Endometrium (tissue), 2 donors: ENCODE measurements around the gene DDX20.

Experiments
- FAIRE-seq: peaks from 2 replicates; lab custom pipeline; 2012; peaks lifted over from hg19 to GRCh38; lab: Jason Lieb, UNC
- donor health status: control.
- donor health status: control.

The DDX20 gene

GRCh38 chr1:111747947-111748346 lies 7.8 kb upstream of the DDX20 start:
- FAIRE-seq = no peak

- FAIRE-seq = no peak
Measured at GRCh38 chr1:111749628-111750027, 6.1 kb upstream of the DDX20 start.

- FAIRE-seq = no peak
Measured at GRCh38 chr1:111750856-111751255, 4.8 kb upstream of the DDX20 start.

DNA sequence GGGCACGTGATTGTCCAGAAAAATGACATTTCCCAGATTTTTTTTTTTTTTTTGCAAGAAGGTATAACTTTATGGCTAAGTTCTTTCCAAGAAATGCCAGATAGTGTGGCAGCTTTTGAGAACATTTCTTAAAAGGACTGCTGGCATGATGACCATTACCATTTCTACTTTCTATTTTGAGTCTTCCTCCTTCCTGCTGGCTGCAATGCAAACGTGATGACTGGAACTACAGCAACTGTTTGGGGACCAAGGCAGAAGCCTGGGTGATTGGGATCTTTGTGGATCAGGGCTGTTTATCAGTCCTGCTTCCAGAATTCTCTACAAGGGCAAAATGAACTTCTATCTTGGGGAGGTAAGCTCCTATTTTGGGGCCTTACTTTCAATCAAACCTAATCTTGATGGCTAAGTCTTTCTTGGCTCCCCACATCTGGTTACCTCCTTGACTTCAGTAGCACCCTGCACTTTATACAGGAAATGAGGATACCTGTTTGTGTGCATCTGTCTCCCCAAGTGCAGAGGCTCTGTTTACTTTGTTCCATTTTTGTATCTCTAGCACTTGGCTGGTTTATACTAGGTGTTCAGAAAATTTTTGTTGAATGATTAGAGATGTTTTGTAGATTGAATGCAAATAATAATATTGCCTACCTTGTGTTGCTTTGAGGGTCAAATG lies 3.7 kb upstream of the DDX20 start:
- FAIRE-seq = no peak

GRCh38 chr1:111754984-111755330 lies 744 bp upstream of the DDX20 start:
- no peak for FAIRE-seq

DNA sequence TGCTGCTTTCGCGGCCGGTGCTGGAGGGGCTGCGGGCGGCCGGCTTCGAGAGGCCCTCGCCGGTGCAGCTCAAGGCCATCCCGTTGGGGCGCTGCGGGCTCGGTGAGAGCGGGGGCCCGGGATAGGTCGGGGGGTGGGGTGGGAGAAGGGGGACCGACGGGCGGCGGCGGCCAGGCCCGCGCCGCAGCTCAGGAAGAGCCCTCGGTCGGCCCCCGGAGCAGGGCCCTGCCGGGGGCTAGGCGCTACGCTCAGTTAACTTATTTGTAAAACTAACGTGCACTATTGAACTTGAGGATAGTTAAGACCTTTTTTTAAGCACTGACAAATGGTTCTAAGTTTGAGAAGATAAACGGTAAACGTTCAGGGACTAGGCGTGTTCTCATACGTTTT lies 418 bp downstream of the DDX20 start:
- no peak for FAIRE-seq

DNA sequence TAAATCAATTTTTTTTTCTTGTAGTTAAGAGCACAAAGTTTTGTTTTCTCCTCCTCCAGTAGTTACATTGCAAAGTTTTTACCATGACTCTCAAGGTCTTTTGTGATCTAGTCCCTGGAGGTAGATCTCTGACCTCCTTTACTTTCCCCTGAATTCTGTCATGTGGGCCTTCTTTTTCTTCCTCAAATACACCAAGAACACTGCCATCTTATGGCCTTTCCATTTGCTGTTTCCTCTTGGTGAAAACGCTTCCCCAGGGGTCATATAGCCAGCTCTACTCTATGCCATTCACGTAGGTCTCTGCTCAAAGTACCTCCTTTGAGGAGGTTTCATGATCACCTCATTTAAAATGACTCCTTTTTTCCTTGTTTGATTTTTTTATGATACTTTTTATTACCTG lies 2.7 kb downstream of the DDX20 start:
- no peak for FAIRE-seq

GRCh38 chr1:111761717-111762116 lies 6.0 kb downstream of the DDX20 start:
- FAIRE-seq = no peak

DNA sequence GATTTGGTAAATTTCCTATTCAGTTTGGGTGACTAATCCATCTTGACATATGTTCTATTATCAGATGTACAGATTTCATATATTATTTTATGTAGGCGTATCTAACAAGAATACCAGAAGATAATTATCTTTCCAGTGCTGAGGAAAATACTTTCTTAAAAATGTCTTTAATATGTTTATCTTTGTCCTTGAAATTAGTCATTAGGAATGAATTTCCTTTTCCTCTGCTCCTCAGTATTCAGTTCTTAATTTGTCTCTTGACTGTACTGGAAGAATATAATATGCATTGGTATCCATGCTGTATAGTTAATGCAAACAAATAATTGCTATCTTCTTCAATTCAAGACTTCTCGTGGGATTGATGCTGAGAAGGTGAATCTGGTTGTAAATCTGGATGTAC lies 6.6 kb downstream of the DDX20 start:
- no peak for FAIRE-seq

- no peak for FAIRE-seq
Measured at GRCh38 chr1:111768023-111768422, 12.3 kb downstream of the DDX20 start.

- no peak for FAIRE-seq
Measured at GRCh38 chr1:111768625-111769024, 12.9 kb downstream of the DDX20 start.

DNA sequence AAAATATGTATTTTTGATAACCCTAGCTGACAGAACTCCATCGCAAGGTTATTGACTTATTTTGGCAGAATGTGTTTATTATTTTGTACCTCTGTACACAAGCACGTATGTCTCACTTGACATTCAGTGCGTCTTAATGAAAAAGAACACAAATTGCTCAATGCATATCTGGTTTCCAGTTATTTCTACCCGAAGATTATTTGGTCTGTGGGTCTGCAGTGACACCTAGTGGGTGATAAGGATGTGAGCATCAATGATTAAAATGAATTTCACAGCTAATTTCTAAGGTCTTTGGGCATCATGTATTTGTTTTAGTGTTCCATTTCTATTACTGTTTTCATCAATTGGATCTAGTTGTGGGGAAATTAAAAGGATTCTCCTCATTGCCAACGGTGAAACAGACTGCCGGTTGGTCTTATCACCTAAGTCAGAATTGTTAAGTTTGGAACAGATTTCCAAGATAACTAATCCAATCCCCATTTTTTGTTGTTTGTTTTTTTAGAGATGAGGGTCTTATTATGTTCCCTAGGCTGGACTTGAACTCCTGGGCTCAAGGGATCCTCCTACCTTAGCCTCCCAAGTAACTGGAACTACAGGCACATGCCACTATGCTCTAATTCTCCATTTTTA lies 13.9 kb downstream of the DDX20 start:
- peak; percentile 77 for FAIRE-seq

GRCh38 chr1:111770916-111771315 lies 15.2 kb downstream of the DDX20 start:
- FAIRE-seq = no peak

DNA sequence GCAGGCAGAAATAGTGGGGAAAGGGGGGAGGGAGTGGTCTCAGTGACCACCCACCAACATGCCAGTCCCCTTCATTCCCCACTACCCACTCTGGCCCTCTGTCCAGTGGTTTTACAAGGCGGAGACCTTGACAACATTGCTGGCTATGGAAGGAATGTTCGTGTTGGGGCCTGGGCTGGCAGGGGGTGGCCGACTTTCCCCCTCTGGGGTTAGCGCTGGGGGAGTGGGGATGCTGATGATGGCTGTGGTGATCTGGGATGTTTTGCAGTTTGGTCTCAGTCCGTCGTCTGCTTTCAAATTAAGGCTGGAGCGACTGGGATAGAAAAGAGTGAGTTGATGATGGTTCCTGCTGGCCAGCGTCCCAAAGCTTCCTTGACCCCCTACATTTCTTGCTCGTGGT lies 20.3 kb downstream of the DDX20 start:
- FAIRE-seq = no peak

GRCh38 chr1:111776391-111776790 lies 20.7 kb downstream of the DDX20 start:
- FAIRE-seq = no peak

GRCh38 chr1:111776861-111777260 lies 21.2 kb downstream of the DDX20 start:
- no peak for FAIRE-seq

DNA sequence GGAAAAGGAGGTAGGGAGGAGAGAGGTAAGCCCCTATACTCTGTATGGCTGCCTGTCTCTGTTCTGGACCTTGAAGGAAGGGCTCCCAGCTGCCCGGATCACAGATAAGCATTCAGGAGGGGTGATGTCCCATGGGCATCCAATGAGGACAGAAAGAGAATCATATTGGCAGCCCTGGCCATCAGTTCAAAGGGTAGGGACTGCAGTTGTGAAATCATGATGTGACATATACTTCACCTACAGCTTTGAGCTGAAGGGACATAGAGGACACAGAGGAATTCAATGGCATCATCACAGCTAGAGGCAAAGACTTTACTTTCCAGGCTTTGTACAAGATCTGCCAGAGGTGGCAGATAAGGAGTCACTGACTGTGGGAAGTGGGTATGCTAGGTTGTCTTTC lies 21.6 kb downstream of the DDX20 start:
- FAIRE-seq = no peak

- no peak for FAIRE-seq
Measured at GRCh38 chr1:111778066-111778465, 22.4 kb downstream of the DDX20 start.

DNA sequence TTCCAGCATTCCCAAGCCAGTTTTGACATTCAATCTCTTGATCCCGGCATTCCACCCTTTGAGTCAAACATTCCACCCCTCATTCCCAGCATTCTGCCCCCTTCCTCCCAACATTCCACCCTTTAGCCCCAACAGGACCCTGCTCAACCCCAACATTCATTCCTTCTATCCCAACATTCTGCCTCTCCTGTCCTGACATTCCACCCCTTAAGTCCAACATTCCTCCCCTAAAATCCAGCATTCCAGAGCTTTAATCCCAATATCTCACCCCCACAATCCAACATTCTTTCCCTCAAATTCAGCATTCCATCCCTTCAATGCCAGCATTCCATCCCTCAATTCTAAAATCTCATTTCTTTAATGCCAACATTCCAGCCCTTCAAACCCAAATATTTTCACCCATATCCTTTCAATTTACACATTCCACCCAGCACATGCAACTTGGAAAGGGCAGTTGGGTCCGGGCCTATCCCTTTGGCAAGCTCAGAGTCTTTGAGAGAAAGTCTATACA lies 22.9 kb downstream of the DDX20 start:
- FAIRE-seq = no peak

- FAIRE-seq = no peak
Measured at GRCh38 chr1:111779546-111779945, 23.8 kb downstream of the DDX20 start.

DNA sequence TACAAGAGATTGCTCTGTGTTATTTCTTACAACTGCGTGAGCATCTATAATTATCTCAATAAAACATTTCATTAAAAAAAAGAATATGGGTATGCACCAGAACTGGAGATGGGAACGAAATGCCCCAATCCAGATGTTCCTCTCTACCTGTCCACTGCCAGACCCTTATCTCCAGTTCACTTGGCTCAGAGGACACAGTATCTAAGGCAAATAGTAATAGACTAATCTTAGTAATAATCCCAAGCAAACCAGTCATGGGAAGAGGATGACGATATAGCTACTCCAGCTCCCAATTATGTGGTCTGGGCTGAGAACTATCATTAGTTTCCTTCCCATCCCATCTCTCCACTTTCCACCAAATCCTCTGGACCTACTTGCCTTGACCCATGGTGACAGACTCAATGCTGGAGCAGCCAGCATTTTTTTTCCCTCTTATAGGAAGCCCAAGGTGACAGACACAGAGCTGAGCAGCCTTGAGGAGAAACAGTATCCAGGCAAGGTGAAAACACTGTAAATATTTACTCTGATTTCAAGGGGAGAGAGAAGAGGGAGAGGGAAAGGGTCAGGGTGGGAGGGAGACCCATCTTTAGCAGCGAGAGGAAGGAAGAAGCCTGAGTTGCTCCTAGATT lies 28.7 kb downstream of the DDX20 start:
- FAIRE-seq = no peak

DNA sequence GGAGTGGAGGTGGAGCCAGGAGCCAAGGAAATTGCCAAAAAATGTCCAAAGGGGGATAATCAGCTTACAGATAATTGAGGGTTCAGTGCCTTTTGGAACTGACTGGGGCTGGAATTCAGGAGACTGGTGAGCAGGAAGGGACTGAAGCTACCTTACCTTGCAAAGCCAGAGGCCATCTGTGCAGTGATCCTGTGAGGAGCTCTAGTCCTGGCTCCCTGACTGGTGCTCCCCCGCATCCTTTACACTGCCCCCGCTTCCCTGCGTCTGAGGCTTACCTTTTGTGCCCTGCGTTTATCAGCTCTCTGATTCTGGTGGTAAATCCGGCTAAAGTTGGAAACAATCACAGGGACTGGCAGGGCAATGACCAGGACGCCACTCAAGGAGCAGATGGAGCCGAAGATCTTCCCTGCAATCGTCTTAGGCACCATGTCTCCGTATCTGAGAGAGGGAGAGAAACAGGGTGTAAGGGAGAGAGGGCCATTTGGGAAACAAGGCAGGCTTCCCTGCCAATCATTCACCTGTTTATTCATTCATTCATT lies 31.0 kb downstream of the DDX20 start:
- FAIRE-seq = no peak

- no peak for FAIRE-seq
Measured at GRCh38 chr1:111789142-111789541, 33.4 kb downstream of the DDX20 start.
